Measurements from ENCODE around the gene CGB1.
A peak's percentile ranks its signal among the peaks of the same experiment; 100 is the strongest.
"Not testable (repeated sequence)": the region's sequence is repeated elsewhere in the genome, so short reads cannot be mapped to it uniquely, and the experiment has no call there.

The CGB1 gene

GRCh38 chr19:49024233-49024632, 12.5 kb downstream of the CGB1 start, which contains the start of gene CGB3:
Gene CGB3 (minus strand): TSS chr19:49024333. CDS start chr19:49023971, 362 bp downstream.
- FAIRE-seq; DNase-seq (ENCODE audit: low spot score): not testable (repeated sequence)

- DNase-seq (ENCODE audit: low spot score) (no peak), FAIRE-seq (no peak)
Measured at GRCh38 chr19:49022116-49022515, 14.6 kb downstream of the CGB1 start.

GRCh38 chr19:49020931-49021895, 15.5 kb downstream of the CGB1 start:
- FAIRE-seq (no peak), DNase-seq (ENCODE audit: low spot score) (no peak)

- FAIRE-seq (no peak), DNase-seq (ENCODE audit: low spot score) (no peak)
Measured at GRCh38 chr19:49020342-49020741, 16.4 kb downstream of the CGB1 start.

GRCh38 chr19:49019242-49019932, 17.3 kb downstream of the CGB1 start:
- DNase-seq (ENCODE audit: low spot score) (no peak), FAIRE-seq (no peak)

- FAIRE-seq, result peak; percentile 23
- not testable (repeated sequence) for DNase-seq (ENCODE audit: low spot score)
Measured at GRCh38 chr19:49018388-49019241, 18.1 kb downstream of the CGB1 start.

- FAIRE-seq (no peak), DNase-seq (ENCODE audit: low spot score) (no peak)
Measured at GRCh38 chr19:49017666-49018351, 18.9 kb downstream of the CGB1 start.

GRCh38 chr19:49017041-49017665, 19.5 kb downstream of the CGB1 start, which contains the start of gene LHB:
Gene LHB (minus strand): TSS chr19:49017091. CDS start chr19:49017081, 10 bp downstream.
- DNase-seq (ENCODE audit: low spot score), result no peak

GRCh38 chr19:49016067-49016839, 20.4 kb downstream of the CGB1 start:
- no peak for FAIRE-seq
- no peak for DNase-seq (ENCODE audit: low spot score)

More at GRCh38 chr19:49017041-49017665, 19.5 kb downstream of the CGB1 start, which contains the start of gene LHB:
- no peak for FAIRE-seq

- FAIRE-seq (no peak), DNase-seq (ENCODE audit: low spot score) (no peak)
Measured at GRCh38 chr19:49014870-49015255, 21.8 kb downstream of the CGB1 start.

GRCh38 chr19:49014123-49014869, 22.4 kb downstream of the CGB1 start:
- FAIRE-seq (no peak), DNase-seq (ENCODE audit: low spot score) (no peak)

- FAIRE-seq (no peak), DNase-seq (ENCODE audit: low spot score) (no peak)
Measured at GRCh38 chr19:49011194-49011593, 25.5 kb downstream of the CGB1 start.

- DNase-seq (ENCODE audit: low spot score) (no peak), FAIRE-seq (no peak)
Measured at GRCh38 chr19:49010453-49010852, 26.2 kb downstream of the CGB1 start.

- no peak for DNase-seq (ENCODE audit: low spot score)
- no peak for FAIRE-seq
Measured at GRCh38 chr19:49009828-49010227, 26.9 kb downstream of the CGB1 start.

- DNase-seq (ENCODE audit: low spot score) (no peak), FAIRE-seq (no peak)
Measured at GRCh38 chr19:49006905-49007304, 29.8 kb downstream of the CGB1 start.

- DNase-seq (ENCODE audit: low spot score) (no peak), FAIRE-seq (no peak)
Measured at GRCh38 chr19:49004964-49005614, 31.6 kb downstream of the CGB1 start.

GRCh38 chr19:49004133-49004532, 32.6 kb downstream of the CGB1 start:
- no peak for FAIRE-seq
- DNase-seq (ENCODE audit: low spot score), result no peak

All from urothelium cell line (cell line).